ENCODE measurements around the gene CDK6. TPM values are rescaled to one million over a fixed set of nuclear protein-coding genes. Genes with fewer than 3 reads are reported as not detected.

The CDK6 gene
- total and polyA plus RNA-seq, 10 of the 15 experiments (the other 5 are each of a cell fraction or from before 2014, with no cell fraction given) = 8.0 to 118 (median 45.8) TPM

- no peak overlapping the region for H3K4me2 ChIP-seq (ENCODE audit: control insufficient read depth, insufficient read depth)
- SMC1A ChIA-PET (ENCODE audit: uncharacterized antibody, unreplicated experiment) = interaction anchor here (1.0 to 2.8 kb wide), 5 partner anchors 10 to 140 kb away, joined by 3 to 20 read pairs (median 5); no protein-coding TSS in a partner anchor
- no peak overlapping the region for H2AFZ ChIP-seq (ENCODE audit: control insufficient read depth, low read depth, low read length)
- TF ChIP-seq CTCF (IDR thresholded peaks at IDR 0.05 in 2 of 3, conservative IDR thresholded peaks at IDR 0.05 in 1 of 3; ENCODE audit: control insufficient read depth in 2 of 3, extremely low read depth in 1 of 3, insufficient read depth in 1 of 3, low read depth in 3 of 3, low read length in 3 of 3) (peak; percentile 45 to 60 (median 58); a peak in 5 of 6 replicates), BHLHE40 (IDR thresholded peaks at IDR 0.05; ENCODE audit: borderline replicate concordance in 1 of 2, low read depth in 2 of 2, low read length in 1 of 2) (peak in 1 of 2 experiments; percentile 37; a peak in 1 of 4 replicates), TCF12 (IDR thresholded peaks at IDR 0.05; ENCODE audit: low read depth, low read length) (no peak), SMC3 (IDR thresholded peaks at IDR 0.05; ENCODE audit: borderline replicate concordance, low read length) (peak; percentile 79; the same call in 1 of the 2 replicates), RAD21 (IDR thresholded peaks at IDR 0.05; ENCODE audit: insufficient read depth, low read depth, low read length) (peak; percentile 86), NR2F1 (conservative IDR thresholded peaks at IDR 0.05) (no peak)
- H3K4me1 ChIP-seq (ENCODE audit: control insufficient read depth, insufficient read depth, low read length) = no peaks in the 10 kb centered on the region
- 64% methylated on average over 2 of the region's 2 CpGs for WGBS (ENCODE audit: insufficient coverage, insufficient replicate concordance, low lambda C conversion rate, missing lambda C conversion rate)
- intact Hi-C loops (cut with micrococcal nuclease; ENCODE audit: unreplicated experiment) (loop anchor here (1.0 kb wide), 3 partner anchors 70 to 364 kb away; no protein-coding TSS in a partner anchor), in situ Hi-C loops (cut with MboI) (loop anchor here (10.0 kb wide), 1 partner anchor 363 kb away; no protein-coding TSS in a partner anchor)
- CTCF ChIA-PET = interaction anchor here (0.8 to 3.0 kb wide), 5 partner anchors 11 to 145 kb away, joined by 3 to 16 read pairs (median 6); partner anchors contain the start of gene CDK6
- H3K9me3 ChIP-seq (replicated peaks; ENCODE audit: control insufficient read depth, insufficient read depth, low read length) = peaks cover 5% of the 10 kb centered on the region
- BruUV-seq (replicated peaks) = no TSS peak
- DNase-seq (ENCODE audit: low read depth, low spot score) (peak; percentile 37), FAIRE-seq (peak; percentile 31), ATAC-seq (peak; percentile 96)
- RAD21 ChIA-PET (ENCODE audit: unreplicated experiment) = interaction anchor here (1.6 kb wide), 1 partner anchor 46 kb away, joined by 3 read pairs; no protein-coding TSS in a partner anchor
- H4K20me1 ChIP-seq (ENCODE audit: control insufficient read depth, insufficient read depth) = no peaks in the 10 kb centered on the region
- peaks cover 2 to 4% of the 10 kb centered on the region in 2 experiments for H3K36me3 ChIP-seq (ENCODE audit: control insufficient read depth in 2 of 2, insufficient read depth in 2 of 2, low read length in 1 of 2)
- POLR2A ChIA-PET = no interaction called here
- peaks cover 1% of the 10 kb centered on the region for H3K79me2 ChIP-seq (ENCODE audit: control insufficient read depth, insufficient read depth, low read length)
- no peak overlapping the region for H3K4me3 ChIP-seq
- no peaks in the 10 kb centered on the region for H3K27me3 ChIP-seq (replicated peaks in 1 of 2; ENCODE audit: control insufficient read depth in 2 of 2, insufficient read depth in 2 of 2, low read length in 1 of 2)
- no peak overlapping the region for H3K27ac ChIP-seq (ENCODE audit: control insufficient read depth, insufficient read depth)
- H3K9ac ChIP-seq (ENCODE audit: control insufficient read depth, insufficient read depth, low read length) = no peak overlapping the region
Measured at GRCh38 chr7:92691578-92691977, 144.8 kb downstream of the CDK6 start.

All from GM12878 (cell line).